GM19328 (cell line): Measurements from ENCODE around the gene SCAF4.
A peak's percentile ranks its signal among the peaks of the same experiment; 100 is the strongest.
"Not testable (repeated sequence)": the region's sequence is repeated elsewhere in the genome, so short reads cannot be mapped to it uniquely, and the experiment has no call there.

ENCODE experiments used
- ATAC-seq: cut with Tn5 transposase; IDR thresholded peaks from one replicate; pipeline ENCODE4 v1.9.1; 2021; ENCODE audit warnings: mild to moderate bottlenecking, moderate library complexity; ENCODE audit not compliant: unreplicated experiment

Gene SCAF4

GRCh38 chr21:31673321-31673912 lies 58.5 kb downstream of the SCAF4 start:
- ATAC-seq: no peak

- ATAC-seq: no peak
Measured at GRCh38 chr21:31671931-31672330, 60.0 kb downstream of the SCAF4 start.

- ATAC-seq: no peak
Measured at GRCh38 chr21:31671146-31671716, 60.7 kb downstream of the SCAF4 start.

- no peak for ATAC-seq
Measured at GRCh38 chr21:31670070-31670469, 61.8 kb downstream of the SCAF4 start.

- ATAC-seq: no peak
Measured at GRCh38 chr21:31668651-31669491, 63.0 kb downstream of the SCAF4 start.

- ATAC-seq: no peak
Measured at GRCh38 chr21:31667639-31668038, 64.3 kb downstream of the SCAF4 start.

- no peak for ATAC-seq
Measured at GRCh38 chr21:31667132-31667531, 64.8 kb downstream of the SCAF4 start.

- no peak for ATAC-seq
Measured at GRCh38 chr21:31666445-31667010, 65.4 kb downstream of the SCAF4 start.

GRCh38 chr21:31665869-31666268 lies 66.0 kb downstream of the SCAF4 start:
- not testable (repeated sequence) for ATAC-seq

- ATAC-seq: no peak
Measured at GRCh38 chr21:31665397-31665796, 66.5 kb downstream of the SCAF4 start.

GRCh38 chr21:31663584-31664249 lies 68.2 kb downstream of the SCAF4 start:
- no peak for ATAC-seq

GRCh38 chr21:31660591-31660990 lies 71.3 kb downstream of the SCAF4 start:
- ATAC-seq: no peak

GRCh38 chr21:31660259-31660565 lies 71.7 kb downstream of the SCAF4 start:
- peak; percentile 18 for ATAC-seq

GRCh38 chr21:31659536-31660258 lies 72.2 kb downstream of the SCAF4 start, which contains the start of gene SOD1:
Gene SOD1 (plus strand): TSS chr21:31659693. CDS start chr21:31659770, 77 bp downstream.
- ATAC-seq: peak; percentile 96

- ATAC-seq: peak; percentile 15
Measured at GRCh38 chr21:31659286-31659535, 72.7 kb downstream of the SCAF4 start.

- ATAC-seq: no peak
Measured at GRCh38 chr21:31658053-31658452, 73.9 kb downstream of the SCAF4 start.

- ATAC-seq: no peak
Measured at GRCh38 chr21:31656199-31657095, 75.5 kb downstream of the SCAF4 start.

- not testable (repeated sequence) for ATAC-seq
Measured at GRCh38 chr21:31654821-31655580, 76.9 kb downstream of the SCAF4 start.

GRCh38 chr21:31654340-31654739 lies 77.6 kb downstream of the SCAF4 start:
- no peak for ATAC-seq
